Colonic mucosa (tissue), 4 donors: ENCODE results near the gene RENBP. TPM values are rescaled to one million over a fixed set of nuclear protein-coding genes. Genes with fewer than 3 reads are reported as not detected.

Source experiments
- DNase-seq: peaks from one replicate; pipeline ENCODE4 v3.0.0-alpha.2; 2020
- H3K27ac ChIP-seq: fragments of 200-600 bp; one replicate; pipeline ENCODE4 v1.8.0; 2021
- H3K27me3 ChIP-seq: fragments of 200-600 bp; one replicate; pipeline ENCODE4 v1.8.0; 2021
- H3K36me3 ChIP-seq: fragments of 200-600 bp; one replicate; pipeline ENCODE4 v1.8.0; 2021
- H3K4me1 ChIP-seq: fragments of 200-600 bp; one replicate; pipeline ENCODE4 v1.8.0; 2021; ENCODE audit warnings: mild to moderate bottlenecking
- H3K4me3 ChIP-seq: fragments of 200-600 bp; one replicate; pipeline ENCODE4 v1.8.0; 2021
- H3K9ac ChIP-seq, 2 donors: one replicate each; pipeline ENCODE4 v1.7.0; 2013; ENCODE audit warnings: control low read depth in 2 of 2, low read depth in 2 of 2, low read length in 2 of 2
- H3K9me3 ChIP-seq: fragments of 200-600 bp; one replicate; pipeline ENCODE4 v1.8.0; 2021
- intact Hi-C: fragments of 100-400 bp; cut with DNase I; formaldehyde crosslinking; loops from one replicate; pipeline ENCODE4 v1.14.1; 2022
- total RNA-seq, 2 donors: library from RNA; stranded (reverse); fragmentation: NEBNext Ultra II Directional in 1 of 2; extraction: Animal tissue kit (Norgen Biotek cat#: 25700) in 1 of 2; gene quantifications; one replicate each; pipeline ENCODE4 v1.2.1, GENCODE V29; 2021
- TF ChIP-seq, protein P1 (sequence below): fragments of 200-600 bp; IDR thresholded peaks from one replicate; pipeline ENCODE4 v1.8.0; 2022; ENCODE audit warnings: antibody characterized with exemption, mild to moderate bottlenecking
- donor health status: healthy.
- donor health status: DM: no; HTN: no; CAD: no.
- donor health status: DM: no; HTN: no; CAD: no.

Gene RENBP
- total RNA-seq, 2 donors from 2014 or later = 3.3 to 5.0 TPM

DNA sequence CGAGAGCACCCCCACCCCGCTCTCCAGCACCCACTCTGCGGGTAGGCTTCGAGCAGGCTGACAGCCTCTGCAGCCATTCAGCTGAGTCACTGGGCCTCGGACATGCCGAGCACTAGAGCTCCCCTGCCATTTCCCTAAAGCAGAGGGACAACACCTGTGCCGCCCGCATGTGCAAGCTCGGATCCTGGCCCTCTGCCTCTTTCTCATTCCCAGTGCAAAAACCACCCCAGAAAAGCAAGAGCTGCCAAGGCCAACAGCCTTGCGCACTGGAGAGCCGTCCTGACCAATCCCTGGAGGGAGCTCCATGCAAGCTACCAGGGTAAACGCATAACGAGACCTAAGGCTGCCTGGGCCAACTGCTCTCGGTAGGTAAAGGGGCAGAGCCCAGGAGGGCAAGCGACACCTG lies 21.8 kb upstream of the RENBP start:
- intact Hi-C loops = no loop called here

DNA sequence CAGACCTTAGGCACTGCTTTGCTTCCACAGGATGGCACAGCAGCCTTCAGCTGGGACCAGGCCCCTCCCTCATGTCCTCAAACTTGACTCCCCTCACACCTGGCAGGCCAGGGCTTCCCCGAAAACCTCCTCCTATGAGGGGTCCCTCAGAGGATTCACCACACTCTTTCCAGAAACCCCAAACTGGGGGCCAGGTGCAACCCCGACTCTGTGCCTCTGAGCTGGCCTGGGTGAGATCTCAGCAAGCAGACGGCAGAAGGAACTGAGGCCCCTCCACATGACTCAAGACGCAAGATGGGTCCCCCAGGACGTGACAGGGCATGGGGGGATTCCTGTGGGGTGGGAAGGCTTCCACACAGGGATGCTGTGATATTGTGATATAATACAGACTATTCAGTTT lies 21.0 kb upstream of the RENBP start:
- DNase-seq = no peak
- TF ChIP-seq, protein P1, sequence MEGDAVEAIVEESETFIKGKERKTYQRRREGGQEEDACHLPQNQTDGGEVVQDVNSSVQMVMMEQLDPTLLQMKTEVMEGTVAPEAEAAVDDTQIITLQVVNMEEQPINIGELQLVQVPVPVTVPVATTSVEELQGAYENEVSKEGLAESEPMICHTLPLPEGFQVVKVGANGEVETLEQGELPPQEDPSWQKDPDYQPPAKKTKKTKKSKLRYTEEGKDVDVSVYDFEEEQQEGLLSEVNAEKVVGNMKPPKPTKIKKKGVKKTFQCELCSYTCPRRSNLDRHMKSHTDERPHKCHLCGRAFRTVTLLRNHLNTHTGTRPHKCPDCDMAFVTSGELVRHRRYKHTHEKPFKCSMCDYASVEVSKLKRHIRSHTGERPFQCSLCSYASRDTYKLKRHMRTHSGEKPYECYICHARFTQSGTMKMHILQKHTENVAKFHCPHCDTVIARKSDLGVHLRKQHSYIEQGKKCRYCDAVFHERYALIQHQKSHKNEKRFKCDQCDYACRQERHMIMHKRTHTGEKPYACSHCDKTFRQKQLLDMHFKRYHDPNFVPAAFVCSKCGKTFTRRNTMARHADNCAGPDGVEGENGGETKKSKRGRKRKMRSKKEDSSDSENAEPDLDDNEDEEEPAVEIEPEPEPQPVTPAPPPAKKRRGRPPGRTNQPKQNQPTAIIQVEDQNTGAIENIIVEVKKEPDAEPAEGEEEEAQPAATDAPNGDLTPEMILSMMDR = no peak
- Histone ChIP-seq H3K9ac (no peak overlapping the region), H3K4me3 (no peak overlapping the region), H3K27me3 (no peaks in the 10 kb centered on the region), H3K27ac (no peak overlapping the region), H3K4me1 (peaks cover 4% of the 10 kb centered on the region), H3K36me3 (no peaks in the 10 kb centered on the region), H3K9me3 (no peaks in the 10 kb centered on the region)
- intact Hi-C loops = no loop called here

More for the DNA sequence above, 21.8 kb upstream of the RENBP start:
- TF ChIP-seq, protein P1 = no peak
- no peaks in the 10 kb centered on the region for H3K27me3 ChIP-seq
- no peak for DNase-seq
- peaks cover 4% of the 10 kb centered on the region for H3K4me1 ChIP-seq
- H3K9ac ChIP-seq = no peak overlapping the region
- H3K4me3 ChIP-seq = no peak overlapping the region
- H3K27ac ChIP-seq = no peak overlapping the region
- no peaks in the 10 kb centered on the region for H3K9me3 ChIP-seq
- H3K36me3 ChIP-seq = no peaks in the 10 kb centered on the region

DNA sequence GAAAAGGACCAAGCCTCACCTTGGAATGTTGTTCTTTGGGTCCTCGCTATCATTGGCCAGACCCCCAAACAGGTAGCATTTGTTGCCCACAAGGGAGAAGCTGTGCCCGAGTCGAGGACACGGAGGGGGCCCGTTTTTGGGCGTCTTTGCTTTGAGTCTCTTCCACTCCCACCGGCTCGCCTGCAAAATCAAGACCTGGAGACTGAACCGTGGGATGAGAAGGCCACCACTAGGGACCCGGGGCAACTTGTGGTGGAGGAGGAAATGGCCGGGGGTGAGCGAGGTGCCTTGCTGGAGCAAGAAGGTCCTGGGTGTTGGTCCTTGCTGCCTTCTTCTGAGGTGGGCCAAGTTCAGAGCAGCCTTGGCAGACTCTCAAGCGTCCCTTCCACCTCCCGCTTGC lies 19.7 kb upstream of the RENBP start:
- H3K27ac ChIP-seq = no peak overlapping the region
- peaks cover 4% of the 10 kb centered on the region for H3K4me1 ChIP-seq
- no peak overlapping the region for H3K4me3 ChIP-seq
- H3K9ac ChIP-seq = no peak overlapping the region
- no peaks in the 10 kb centered on the region for H3K9me3 ChIP-seq
- no peaks in the 10 kb centered on the region for H3K27me3 ChIP-seq
- TF ChIP-seq, protein P1 = no peak
- H3K36me3 ChIP-seq = peaks cover 8% of the 10 kb centered on the region
- intact Hi-C loops = no loop called here
- no peak for DNase-seq

DNA sequence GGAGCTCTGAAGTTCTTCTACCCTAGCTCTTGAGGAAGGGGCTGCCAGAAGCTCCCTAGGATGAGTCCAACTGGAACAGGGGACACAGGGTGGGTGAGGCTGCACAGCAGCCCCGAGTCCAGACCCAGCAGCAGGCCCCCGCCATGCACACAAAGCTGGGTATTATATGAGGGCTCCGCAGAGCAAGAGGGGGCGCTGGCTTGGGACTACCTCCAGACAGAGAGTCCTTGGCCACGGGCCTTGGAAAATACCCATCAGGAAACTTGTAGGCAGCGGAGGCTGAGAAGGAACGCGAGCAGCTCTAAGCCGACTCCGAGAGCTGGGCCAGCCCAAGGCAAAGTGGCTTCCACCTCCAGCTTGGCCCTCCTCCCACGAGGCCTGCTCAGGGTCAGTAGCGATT lies 19.1 kb upstream of the RENBP start:
- H3K9ac ChIP-seq = no peak overlapping the region
- no peaks in the 10 kb centered on the region for H3K27me3 ChIP-seq
- H3K27ac ChIP-seq = no peak overlapping the region
- TF ChIP-seq, protein P1 = no peak
- peaks cover 11% of the 10 kb centered on the region for H3K36me3 ChIP-seq
- H3K4me3 ChIP-seq = no peak overlapping the region
- intact Hi-C loops = no loop called here
- peaks cover 4% of the 10 kb centered on the region for H3K4me1 ChIP-seq
- DNase-seq = no peak
- no peaks in the 10 kb centered on the region for H3K9me3 ChIP-seq

DNA sequence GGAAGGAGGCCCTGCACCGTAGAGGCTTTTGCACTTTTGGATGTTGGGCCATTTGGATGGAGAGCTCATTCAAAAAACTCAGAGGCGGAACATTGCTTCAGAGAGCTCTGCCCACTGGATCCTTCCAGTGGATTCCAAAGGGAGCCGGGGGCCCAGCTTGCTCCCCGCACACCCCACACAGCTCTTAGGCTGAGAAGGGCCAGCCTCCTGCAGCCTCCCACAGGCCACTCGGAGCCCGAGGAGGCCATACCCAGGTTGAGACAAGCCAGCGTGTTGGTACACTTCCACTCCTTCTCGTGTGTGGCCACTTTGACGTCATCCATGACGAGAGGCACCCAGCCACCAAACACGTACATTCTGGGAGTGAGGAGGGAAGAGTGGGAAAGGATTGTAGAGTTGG lies 16.8 kb upstream of the RENBP start:
- Histone ChIP-seq H3K4me3 (no peak overlapping the region), H3K27me3 (no peaks in the 10 kb centered on the region), H3K36me3 (peaks cover 21% of the 10 kb centered on the region), H3K27ac (no peak overlapping the region), H3K9me3 (no peaks in the 10 kb centered on the region), H3K4me1 (no peaks in the 10 kb centered on the region), H3K9ac (no peak overlapping the region)
- intact Hi-C loops = no loop called here
- TF ChIP-seq, protein P1 = no peak
- DNase-seq = no peak

DNA sequence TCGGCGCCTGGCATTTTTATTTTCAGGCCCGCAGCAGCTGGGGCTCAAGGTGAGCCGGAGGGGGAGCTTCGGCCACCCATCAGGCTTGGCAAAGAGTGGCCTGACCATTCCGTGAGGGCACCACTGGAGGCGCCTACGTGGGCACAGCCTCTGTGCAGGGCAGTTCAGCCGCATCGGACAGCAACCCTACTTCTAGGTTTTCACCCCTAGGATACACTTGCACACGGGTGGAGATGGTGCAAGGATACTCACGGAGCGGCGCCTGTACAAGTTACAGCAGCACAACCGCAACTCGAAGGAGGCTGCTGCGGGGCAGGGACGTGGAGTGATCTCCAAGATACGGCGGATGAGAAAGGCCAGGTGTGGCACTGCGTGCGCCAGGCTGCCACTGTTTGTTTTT lies 16.3 kb upstream of the RENBP start:
- intact Hi-C loops = no loop called here
- no peak for DNase-seq
- H3K27me3 ChIP-seq = no peaks in the 10 kb centered on the region
- no peak overlapping the region for H3K27ac ChIP-seq
- H3K9me3 ChIP-seq = no peaks in the 10 kb centered on the region
- H3K9ac ChIP-seq = no peak overlapping the region
- TF ChIP-seq, protein P1 = no peak
- H3K4me1 ChIP-seq = no peaks in the 10 kb centered on the region
- peaks cover 21% of the 10 kb centered on the region for H3K36me3 ChIP-seq
- no peak overlapping the region for H3K4me3 ChIP-seq
